ENCODE data around the gene HMG20A. TPM values are rescaled to one million over a fixed set of nuclear protein-coding genes. Genes with fewer than 3 reads are reported as not detected.

HMG20A gene
- total and polyA plus RNA-seq, 2 of the 13 experiments (the other 11 are each of a cell fraction or from before 2014, with no cell fraction given) = 28.0 to 35.2 TPM

- TF ChIP-seq AHDC1 (CRISPR knock-in tag; IDR thresholded peaks at IDR 0.05; ENCODE audit: borderline replicate concordance) (no peak), XBP1 (CRISPR knock-in tag; IDR thresholded peaks at IDR 0.05) (no peak), ZNF331 (CRISPR knock-in tag; IDR thresholded peaks at IDR 0.05) (no peak), ZNF790 (CRISPR knock-in tag; IDR thresholded peaks at IDR 0.05; ENCODE audit: borderline replicate concordance) (no peak), ZBTB2 (CRISPR knock-in tag; IDR thresholded peaks at IDR 0.05; ENCODE audit: low read depth) (no peak), NR2C2 (CRISPR knock-in tag; IDR thresholded peaks at IDR 0.05; ENCODE audit: borderline replicate concordance) (no peak), GMEB1 (CRISPR knock-in tag; IDR thresholded peaks at IDR 0.05; ENCODE audit: borderline replicate concordance) (no peak), KDM5A (IDR thresholded peaks at IDR 0.05; ENCODE audit: borderline replicate concordance, low read length) (no peak), HOXA3 (CRISPR knock-in tag; IDR thresholded peaks at IDR 0.05) (no peak), ZNF577 (CRISPR knock-in tag; IDR thresholded peaks at IDR 0.05; ENCODE audit: borderline replicate concordance, low read depth) (no peak), ZNF557 (CRISPR knock-in tag; IDR thresholded peaks at IDR 0.05) (no peak), ZNF160 (CRISPR knock-in tag; IDR thresholded peaks at IDR 0.05) (no peak), ATRX (CRISPR knock-in tag; IDR thresholded peaks at IDR 0.05; ENCODE audit: borderline replicate concordance) (no peak), GTF2F1 (IDR thresholded peaks at IDR 0.05; ENCODE audit: low read length) (no peak), HNF4G (IDR thresholded peaks at IDR 0.05; ENCODE audit: borderline replicate concordance, low read depth, low read length) (no peak), HNF4G (CRISPR knock-in tag; IDR thresholded peaks at IDR 0.05; ENCODE audit: borderline replicate concordance, low read depth) (no peak), NCOR1 (IDR thresholded peaks at IDR 0.05; ENCODE audit: borderline replicate concordance, low read length) (no peak), STAT6 (CRISPR knock-in tag; IDR thresholded peaks at IDR 0.05; ENCODE audit: borderline replicate concordance) (no peak)
Measured at GRCh38 chr15:77419836-77420609, 665 bp upstream of the HMG20A start, which contains the start of gene PEAK1 (continued).

Data from HepG2 (cell line).